Colonic mucosa (tissue), 4 donors: ENCODE results near the gene ZBTB43. TPM values are rescaled to one million over a fixed set of nuclear protein-coding genes. Genes with fewer than 3 reads are reported as not detected.

Experiments used
- DNase-seq: peaks from one replicate; pipeline ENCODE4 v3.0.0-alpha.2; 2020
- H3K27ac ChIP-seq: fragments of 200-600 bp; one replicate; pipeline ENCODE4 v1.8.0; 2021
- H3K27me3 ChIP-seq: fragments of 200-600 bp; one replicate; pipeline ENCODE4 v1.8.0; 2021
- H3K36me3 ChIP-seq: fragments of 200-600 bp; one replicate; pipeline ENCODE4 v1.8.0; 2021
- H3K4me1 ChIP-seq: fragments of 200-600 bp; one replicate; pipeline ENCODE4 v1.8.0; 2021; ENCODE audit warnings: mild to moderate bottlenecking
- H3K4me3 ChIP-seq: fragments of 200-600 bp; one replicate; pipeline ENCODE4 v1.8.0; 2021
- H3K9ac ChIP-seq, 2 donors: one replicate each; pipeline ENCODE4 v1.7.0; 2013; ENCODE audit warnings: control low read depth in 2 of 2, low read depth in 2 of 2, low read length in 2 of 2
- H3K9me3 ChIP-seq: fragments of 200-600 bp; one replicate; pipeline ENCODE4 v1.8.0; 2021
- CTCF ChIP-seq: fragments of 200-600 bp; IDR thresholded peaks from one replicate; pipeline ENCODE4 v1.8.0; 2022; ENCODE audit warnings: antibody characterized with exemption, mild to moderate bottlenecking
- intact Hi-C: fragments of 100-400 bp; cut with DNase I; formaldehyde crosslinking; loops from one replicate; pipeline ENCODE4 v1.14.1; 2022
- total RNA-seq, 2 donors: library from RNA; stranded (reverse); fragmentation: NEBNext Ultra II Directional in 1 of 2; extraction: Animal tissue kit (Norgen Biotek cat#: 25700) in 1 of 2; gene quantifications; one replicate each; pipeline ENCODE4 v1.2.1, GENCODE V29; 2021
- donor health status: healthy.
- donor health status: DM: no; HTN: no; CAD: no.
- donor health status: DM: no; HTN: no; CAD: no.

Gene ZBTB43
- total RNA-seq, 2 donors from 2014 or later = 16.3 to 18.5 TPM

GRCh38 chr9:126827227-126827626 is 22.4 kb downstream of the ZBTB43 start:
- Histone ChIP-seq H3K4me3 (no peak overlapping the region), H3K4me1 (peaks cover 4% of the 10 kb centered on the region), H3K36me3 (no peaks in the 10 kb centered on the region), H3K9me3 (no peaks in the 10 kb centered on the region), H3K27me3 (no peaks in the 10 kb centered on the region), H3K27ac (no peak overlapping the region), H3K9ac (no peak overlapping the region)
- no peak for DNase-seq
- no peak for TF ChIP-seq CTCF
- intact Hi-C loops = no loop called here

- Histone ChIP-seq H3K4me1 (peaks cover 2% of the 10 kb centered on the region), H3K36me3 (no peaks in the 10 kb centered on the region), H3K27me3 (no peaks in the 10 kb centered on the region), H3K4me3 (no peak overlapping the region), H3K27ac (no peak overlapping the region), H3K9me3 (no peaks in the 10 kb centered on the region), H3K9ac (no peak overlapping the region)
- intact Hi-C loops = no loop called here
- no peak for TF ChIP-seq CTCF
- no peak for DNase-seq
Measured at GRCh38 chr9:126829035-126829434, 24.2 kb downstream of the ZBTB43 start.

- Histone ChIP-seq H3K4me3 (no peak overlapping the region), H3K36me3 (no peaks in the 10 kb centered on the region), H3K4me1 (no peaks in the 10 kb centered on the region), H3K27ac (no peak overlapping the region), H3K9ac (no peak overlapping the region), H3K27me3 (no peaks in the 10 kb centered on the region), H3K9me3 (no peaks in the 10 kb centered on the region)
- TF ChIP-seq CTCF = no peak
- DNase-seq = no peak
- intact Hi-C loops = no loop called here
Measured at GRCh38 chr9:126830827-126831226, 26.0 kb downstream of the ZBTB43 start.

DNA sequence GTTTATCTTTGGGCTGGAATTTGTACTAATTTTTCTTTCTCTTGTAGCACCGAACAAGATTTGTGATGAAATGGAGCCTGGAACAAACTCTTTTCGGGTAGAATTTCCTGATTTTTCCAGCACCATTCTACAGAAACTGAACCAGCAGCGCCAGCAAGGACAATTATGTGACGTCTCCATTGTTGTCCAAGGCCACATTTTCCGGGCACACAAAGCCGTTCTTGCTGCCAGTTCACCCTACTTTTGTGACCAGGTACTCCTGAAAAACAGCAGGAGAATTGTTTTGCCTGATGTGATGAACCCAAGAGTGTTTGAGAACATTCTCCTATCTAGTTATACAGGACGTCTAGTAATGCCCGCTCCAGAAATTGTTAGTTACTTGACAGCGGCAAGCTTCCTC is 27.6 kb downstream of the ZBTB43 start:
- TF ChIP-seq CTCF = no peak
- DNase-seq = no peak
- Histone ChIP-seq H3K36me3 (no peaks in the 10 kb centered on the region), H3K4me1 (no peaks in the 10 kb centered on the region), H3K27ac (no peak overlapping the region), H3K9ac (no peak overlapping the region), H3K4me3 (no peak overlapping the region), H3K27me3 (no peaks in the 10 kb centered on the region), H3K9me3 (no peaks in the 10 kb centered on the region)
- intact Hi-C loops = no loop called here

DNA sequence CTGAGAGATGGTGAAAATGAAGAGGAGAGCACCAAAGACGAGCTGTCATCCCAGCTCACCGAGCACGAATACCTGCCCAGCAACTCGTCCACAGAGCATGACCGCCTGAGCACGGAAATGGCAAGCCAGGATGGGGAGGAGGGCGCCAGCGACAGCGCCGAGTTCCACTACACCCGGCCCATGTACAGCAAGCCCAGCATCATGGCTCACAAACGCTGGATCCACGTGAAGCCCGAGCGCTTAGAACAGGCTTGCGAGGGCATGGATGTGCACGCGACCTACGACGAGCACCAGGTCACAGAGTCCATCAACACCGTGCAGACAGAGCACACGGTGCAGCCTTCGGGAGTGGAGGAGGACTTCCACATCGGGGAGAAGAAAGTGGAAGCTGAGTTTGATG is 28.2 kb downstream of the ZBTB43 start:
- TF ChIP-seq CTCF = no peak
- Histone ChIP-seq H3K27me3 (no peaks in the 10 kb centered on the region), H3K36me3 (no peaks in the 10 kb centered on the region), H3K9ac (no peak overlapping the region), H3K4me3 (no peak overlapping the region), H3K27ac (no peak overlapping the region), H3K9me3 (no peaks in the 10 kb centered on the region), H3K4me1 (no peaks in the 10 kb centered on the region)
- no peak for DNase-seq
- intact Hi-C loops = no loop called here
